K562 (cell line): ENCODE measurements around the gene SIX6. TPM values are rescaled to one million over a fixed set of nuclear protein-coding genes. Genes with fewer than 3 reads are reported as not detected.

Experiments used
- BDP1 ChIP-seq: IDR thresholded peaks from 3 replicates; pipeline ENCODE4 v1.6.1; 2011; ENCODE audit not compliant: insufficient read length, insufficient read depth
- CTCF ChIP-seq, 3 experiments: IDR thresholded peaks in 2 of 3; conservative IDR thresholded peaks in 1 of 3; 2 replicates each; pipeline ENCODE4 v1.5.1; 2011 to 2012; ENCODE audit warnings: low read length in 3 of 3, mild to moderate bottlenecking in 3 of 3, control low read depth in 2 of 3, improper control_type of control experiment in 1 of 3, inconsistent platforms in 1 of 3, low read depth in 1 of 3, mixed read lengths in 1 of 3, moderate library complexity in 1 of 3; ENCODE audit not compliant: insufficient read depth in 2 of 3
- CUX1 ChIP-seq: fragments of 200-800 bp; sonication (Bioruptor generic); IDR thresholded peaks from 2 replicates; pipeline ENCODE4 v1.6.1; 2016; ENCODE audit warnings: missing genetic modification characterization, missing compliant biosample characterization
- HDAC2 ChIP-seq: fragments of 450-650 bp; IDR thresholded peaks from 2 replicates; pipeline ENCODE4 v1.6.1; 2016; ENCODE audit warnings: mild to moderate bottlenecking
- NCOA1 ChIP-seq: fragments of 450-650 bp; IDR thresholded peaks from 2 replicates; pipeline ENCODE4 v1.6.1; 2016; ENCODE audit warnings: low read depth
- NFIC ChIP-seq: fragments of 450-650 bp; IDR thresholded peaks from 2 replicates; pipeline ENCODE4 v1.6.1; 2017; ENCODE audit warnings: mild to moderate bottlenecking, inconsistent platforms
- POLR2G ChIP-seq: fragments of 200-400 bp; formaldehyde crosslinking; IDR thresholded peaks from 2 replicates; pipeline ENCODE4 v1.6.1; 2017; ENCODE audit warnings: low read depth, mild to moderate bottlenecking, antibody characterized with exemption, low read length, moderate library complexity
- RBBP5 ChIP-seq: fragments of 200-600 bp; sonication (generic); IDR thresholded peaks from 2 replicates; pipeline ENCODE4 v1.6.1; 2012; ENCODE audit warnings: borderline replicate concordance, mild to moderate bottlenecking, low read length, control low read depth, inconsistent platforms; ENCODE audit not compliant: insufficient read depth, poor library complexity, severe bottlenecking
- RBFOX2 ChIP-seq: fragments of 200-400 bp; formaldehyde crosslinking; IDR thresholded peaks from 2 replicates; pipeline ENCODE4 v1.6.1; 2017; ENCODE audit warnings: low read depth, mild to moderate bottlenecking, low read length, moderate library complexity
- SUPT5H ChIP-seq: fragments of 450-650 bp; IDR thresholded peaks from 2 replicates; pipeline ENCODE4 v1.6.1; 2016
- ZNF232 ChIP-seq: sonication (generic); formaldehyde crosslinking; IDR thresholded peaks from 2 replicates; pipeline ENCODE4 v1.8.0; 2022; ENCODE audit warnings: mild to moderate bottlenecking, missing genetic modification reagents
- ZNF253 ChIP-seq: fragments of 250-450 bp; sonication (Bioruptor Pico); conservative IDR thresholded peaks from 2 replicates; pipeline ENCODE4 v1.6.1; 2021; ENCODE audit warnings: mild to moderate bottlenecking
- ZNF274 ChIP-seq: IDR thresholded peaks from 2 replicates; pipeline ENCODE4 v1.6.1; 2011; ENCODE audit warnings: low read depth, mild to moderate bottlenecking, low read length, moderate library complexity, borderline replicate concordance
- polyA plus RNA-seq, 8 experiments: library from polyadenylated mRNA; depleted of rRNA in 4 of 8; stranded (reverse) in 5 of 8; unstranded in 3 of 8; fragments of >200 nt; fragmentation: Nextera tagmentation in 2 of 8; fragmentation: Illumina TruSeq in 1 of 8; extraction: Ambion mirVana in 2 of 8; extraction: Trizol in 1 of 8; gene quantifications; 2 replicates each; pipeline versions ENCODE4 v1.2.1 to v1.2.3, GENCODE V29; 2011 to 2014; ENCODE audit warnings: inconsistent platforms in 1 of 8, missing spikeins in 1 of 8
- total RNA-seq, 7 experiments: library from RNA; depleted of rRNA in 6 of 7; stranded (reverse); fragments of >200 nt in 6 of 7; fragmentation: Illumina TruSeq in 2 of 7; extraction: Trizol in 2 of 7; gene quantifications; 2 replicates each; pipeline versions ENCODE4 v1.2.1 to v1.2.3, GENCODE V29; 2011 to 2021; ENCODE audit warnings: low replicate concordance in 1 of 7
- TF ChIP-seq, protein P1 (sequence below), 3 experiments: fragments of 200-800 bp in 1 of 3; sonication (Bioruptor generic) in 1 of 3; sonication (generic) in 1 of 3; formaldehyde crosslinking in 1 of 3; IDR thresholded peaks; 2 replicates each; pipeline versions ENCODE4 v1.6.1 to v1.8.0; 2016 to 2022; ENCODE audit warnings: mild to moderate bottlenecking in 2 of 3, missing compliant biosample characterization in 2 of 3, missing genetic modification characterization in 2 of 3, missing genetic modification reagents in 1 of 3
- TF ChIP-seq, protein P2 (sequence below): fragments of 250-450 bp; sonication (Bioruptor Pico); IDR thresholded peaks from 2 replicates; pipeline ENCODE4 v1.8.0; 2021; ENCODE audit warnings: borderline replicate concordance, mild to moderate bottlenecking, moderate library complexity; ENCODE audit not compliant: poor library complexity, severe bottlenecking
- TF ChIP-seq, protein P3 (sequence below): sonication (generic); formaldehyde crosslinking; IDR thresholded peaks from 2 replicates; pipeline ENCODE4 v1.5.0; 2020; ENCODE audit warnings: missing genetic modification reagents

Gene SIX6
- total and polyA plus RNA-seq, 9 of the 15 experiments (the other 6 are each of a cell fraction or from before 2014, with no cell fraction given): not detected

DNA sequence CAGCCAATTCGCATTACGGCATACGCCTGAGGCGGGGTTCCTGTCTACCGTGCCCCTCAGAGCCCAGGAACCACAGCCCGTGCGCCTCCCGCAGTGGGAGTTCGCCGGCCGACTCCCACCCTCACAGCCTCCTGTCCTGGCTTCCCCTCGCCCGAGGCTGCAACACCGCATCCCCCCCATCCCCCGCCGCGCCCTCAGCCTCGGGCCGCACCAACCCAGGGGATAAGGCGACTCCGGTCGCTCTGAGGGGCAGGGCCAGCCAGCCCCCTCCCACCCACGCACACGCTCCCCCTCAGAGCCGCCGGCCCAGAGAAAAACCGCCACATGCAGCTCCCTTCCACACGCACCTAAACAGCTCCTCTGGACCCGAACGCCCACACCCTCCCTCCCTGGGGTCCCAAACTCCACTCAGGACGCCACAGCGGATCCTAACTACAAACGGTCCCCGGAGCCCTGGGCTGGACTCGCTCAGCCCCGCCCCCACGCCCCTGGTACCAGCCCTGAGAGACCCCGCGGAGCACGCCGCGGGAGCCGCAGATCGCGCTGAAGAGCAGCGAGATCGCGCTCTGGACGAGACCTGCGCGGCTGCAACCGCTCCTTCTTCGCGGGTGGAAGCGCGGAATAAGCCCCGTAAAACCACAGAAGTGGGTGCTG, 23.2 kb upstream of the SIX6 start, which contains the start of gene C14orf39 (continued):
- TF ChIP-seq NCOA1 (no peak), POLR2G (peak; percentile 92), CTCF (IDR thresholded peaks at IDR 0.05 in 2 of 3, conservative IDR thresholded peaks at IDR 0.05 in 1 of 3; ENCODE audit: insufficient read depth in 2 of 3, low read depth in 1 of 3, low read length in 3 of 3) (peak in 1 of 3 experiments; percentile 8; a peak in 1 of 6 replicates), HDAC2 (no peak), RBFOX2 (peak; percentile 88), SUPT5H (peak; percentile 71), CUX1 (CRISPR knock-in tag) (no peak), ZNF253 (CRISPR knock-in tag) (no peak), BDP1 (no peak), NFIC (0 out of 2 replicates have a peak, but pooled peaks have one; percentile 9), ZNF232 (CRISPR knock-in tag) (no peak), RBBP5 (no peak), ZNF274 (no peak)
- TF ChIP-seq, protein P1, sequence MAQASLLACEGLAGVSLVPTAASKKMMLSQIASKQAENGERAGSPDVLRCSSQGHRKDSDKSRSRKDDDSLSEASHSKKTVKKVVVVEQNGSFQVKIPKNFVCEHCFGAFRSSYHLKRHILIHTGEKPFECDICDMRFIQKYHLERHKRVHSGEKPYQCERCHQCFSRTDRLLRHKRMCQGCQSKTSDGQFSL (CRISPR knock-in tag; IDR thresholded peaks at IDR 0.05): peak; percentile 64
- TF ChIP-seq, protein P1 (tag; IDR thresholded peaks at IDR 0.05): peak in 1 of 2 experiments; percentile 56; a peak in 1 of 4 replicates
- TF ChIP-seq, protein P2, sequence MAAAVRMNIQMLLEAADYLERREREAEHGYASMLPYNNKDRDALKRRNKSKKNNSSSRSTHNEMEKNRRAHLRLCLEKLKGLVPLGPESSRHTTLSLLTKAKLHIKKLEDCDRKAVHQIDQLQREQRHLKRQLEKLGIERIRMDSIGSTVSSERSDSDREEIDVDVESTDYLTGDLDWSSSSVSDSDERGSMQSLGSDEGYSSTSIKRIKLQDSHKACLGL (CRISPR knock-in tag): no peak
- TF ChIP-seq, protein P3, sequence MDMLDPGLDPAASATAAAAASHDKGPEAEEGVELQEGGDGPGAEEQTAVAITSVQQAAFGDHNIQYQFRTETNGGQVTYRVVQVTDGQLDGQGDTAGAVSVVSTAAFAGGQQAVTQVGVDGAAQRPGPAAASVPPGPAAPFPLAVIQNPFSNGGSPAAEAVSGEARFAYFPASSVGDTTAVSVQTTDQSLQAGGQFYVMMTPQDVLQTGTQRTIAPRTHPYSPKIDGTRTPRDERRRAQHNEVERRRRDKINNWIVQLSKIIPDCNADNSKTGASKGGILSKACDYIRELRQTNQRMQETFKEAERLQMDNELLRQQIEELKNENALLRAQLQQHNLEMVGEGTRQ: no peak
